Aorta (tissue), 5 donors: ENCODE data around the gene HNRNPR. TPM values are rescaled to one million over a fixed set of nuclear protein-coding genes. Genes with fewer than 3 reads are reported as not detected.

ENCODE experiments used
- ATAC-seq: fragments of 200-7000 bp; cut with Tn5 transposase; one replicate; pipeline ENCODE4 v1.9.1; 2022; ENCODE audit warnings: moderate library complexity; ENCODE audit not compliant: low FRiP score
- DNase-seq, 2 donors: peaks; one replicate each; pipeline ENCODE4 v3.0.0-alpha.2; 2020
- H3K27ac ChIP-seq, 2 donors: one replicate each; pipeline ENCODE4 v1.5.1; 2013; ENCODE audit warnings: low read length in 2 of 2, mild to moderate bottlenecking in 2 of 2, moderate library complexity in 2 of 2, control low read depth in 1 of 2, inconsistent platforms in 1 of 2, low read depth in 1 of 2
- H3K27me3 ChIP-seq, 2 donors: one replicate each; pipeline ENCODE4 v1.6.1; 2013; ENCODE audit warnings: control low read depth in 1 of 2, low read length in 1 of 2, mild to moderate bottlenecking in 1 of 2, moderate library complexity in 1 of 2; ENCODE audit not compliant: insufficient read depth in 2 of 2, control insufficient read depth in 1 of 2
- H3K36me3 ChIP-seq, 2 donors: one replicate each; pipeline ENCODE4 v1.6.1; 2013; ENCODE audit warnings: control low read depth in 1 of 2, low read length in 1 of 2, mild to moderate bottlenecking in 1 of 2; ENCODE audit not compliant: insufficient read depth in 2 of 2, control insufficient read depth in 1 of 2
- H3K4me1 ChIP-seq, 2 donors: one replicate each; pipeline ENCODE4 v1.6.1; 2013; ENCODE audit warnings: low read length in 2 of 2, control low read depth in 1 of 2, mild to moderate bottlenecking in 1 of 2, moderate library complexity in 1 of 2; ENCODE audit not compliant: insufficient read depth in 2 of 2, control insufficient read depth in 1 of 2
- H3K4me3 ChIP-seq, 2 donors: one replicate each; pipeline ENCODE4 v1.5.1; 2013; ENCODE audit warnings: low read length in 2 of 2, control low read depth in 1 of 2, mild to moderate bottlenecking in 1 of 2
- H3K9me3 ChIP-seq: one replicate; pipeline ENCODE4 v1.6.1; 2013; ENCODE audit warnings: mild to moderate bottlenecking, low read length; ENCODE audit not compliant: control insufficient read depth
- WGBS, 2 donors: extraction: QIAGEN DNeasy Blood & Tissue Kit; methylation state at CpG; one replicate each; pipeline ENCODE4 v1.1.7; 2013; 5-methylcytosine and 5-hydroxymethylcytosine counted together
- intact Hi-C, 2 donors: fragments of 100-400 bp; cut with DNase I; formaldehyde crosslinking; loops; one replicate each; pipeline versions ENCODE4 v1.14.2 to v1.15.0; 2022
- polyA plus RNA-seq, 2 donors: library from polyadenylated mRNA; stranded (reverse); fragments of 200-250 nt; gene quantifications; one replicate each; pipeline ENCODE4 v1.2.3, GENCODE V29; 2013
- total RNA-seq, 2 donors: library from RNA; stranded (reverse); fragmentation: NEBNext Ultra II Directional; extraction: Animal tissue kit (Norgen Biotek cat#: 25700); gene quantifications; one replicate each; pipeline ENCODE4 v1.2.1, GENCODE V29; 2021
- donor health status: healthy with polysubstance abuse.
- donor health status: Bipolar disorder and iron deficiency.
- donor health status: DM: no; HTN: no; CAD: no.
- donor health status: DM: no; HTN: no; CAD: no.
- donor health status: DM: yes; HTN: yes; CAD: no.

Gene HNRNPR
- total and polyA plus RNA-seq, 4 donors: 56.6 to 120 (median 90.9) TPM

DNA sequence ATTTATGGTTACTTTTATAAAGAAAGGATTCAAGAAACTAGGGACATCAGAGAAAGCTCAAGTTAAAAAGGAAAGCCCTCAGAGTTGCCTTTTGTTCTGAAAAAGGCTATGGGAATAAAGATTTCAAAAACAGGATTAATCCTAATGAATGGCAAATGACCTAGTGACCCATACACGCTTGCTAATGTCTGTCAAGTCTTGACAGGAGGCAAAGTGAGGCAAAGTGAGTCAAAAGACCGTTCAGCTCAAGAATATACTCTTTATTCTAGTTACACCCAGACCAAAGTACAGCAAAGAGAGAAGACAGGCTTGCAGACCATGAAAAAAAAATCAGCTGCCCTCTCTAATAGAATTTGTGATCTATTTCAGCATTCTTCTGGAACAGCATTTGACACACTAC is 22.1 kb upstream of the HNRNPR start:
- no peak overlapping the region for H3K27ac ChIP-seq

DNA sequence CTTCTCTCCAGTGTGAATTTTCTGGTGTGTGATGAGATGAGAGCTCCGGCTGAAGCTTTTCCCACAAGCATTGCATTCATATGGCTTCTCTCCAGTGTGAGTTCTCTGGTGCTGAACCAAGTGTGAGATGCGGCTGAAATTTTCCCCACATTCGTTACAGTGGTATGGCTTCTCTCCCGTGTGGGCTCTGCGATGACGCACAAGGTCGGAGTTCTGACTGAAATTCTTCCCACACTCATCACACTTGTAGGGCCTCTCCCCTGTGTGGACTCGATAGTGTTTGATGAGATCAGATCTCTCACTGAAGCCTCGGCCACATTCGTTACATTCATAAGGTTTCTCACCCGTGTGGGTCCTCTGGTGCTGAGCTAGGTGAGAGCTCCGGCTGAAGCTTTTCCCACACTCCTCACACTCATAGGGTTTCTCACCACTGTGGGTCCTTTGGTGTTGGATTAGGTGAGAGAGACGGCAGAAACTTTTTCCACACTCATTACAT is 18.2 kb upstream of the HNRNPR start:
- DNase-seq: no peak
- Histone ChIP-seq H3K4me1 (peaks cover 0 to 4% of the 10 kb centered on the region in 2 donors), H3K9me3 (peaks cover 12% of the 10 kb centered on the region), H3K36me3 (peaks cover 14 to 18% of the 10 kb centered on the region in 2 donors), H3K27ac (no peak overlapping the region), H3K4me3 (no peak overlapping the region), H3K27me3 (no peaks in the 10 kb centered on the region)
- intact Hi-C loops: no loop called here
- WGBS, 2 donors: 98% methylated on average over 13 of the region's 13 CpGs
- no peak for ATAC-seq

More for the DNA sequence above, 22.1 kb upstream of the HNRNPR start:
- Histone ChIP-seq H3K9me3 (peaks cover 12% of the 10 kb centered on the region), H3K4me3 (no peak overlapping the region), H3K4me1 (peaks cover 0 to 4% of the 10 kb centered on the region in 2 donors), H3K27me3 (no peaks in the 10 kb centered on the region), H3K36me3 (peaks cover 14% of the 10 kb centered on the region in 2 donors)
- DNase-seq: no peak
- intact Hi-C loops: loop anchor here in 1 of 2 donors (5.0 kb wide), 1 partner anchor 36 kb away; no protein-coding TSS in a partner anchor
- no peak for ATAC-seq
- 55 to 79% methylated on average over 2 of the region's 2 CpGs for WGBS, 2 donors

DNA sequence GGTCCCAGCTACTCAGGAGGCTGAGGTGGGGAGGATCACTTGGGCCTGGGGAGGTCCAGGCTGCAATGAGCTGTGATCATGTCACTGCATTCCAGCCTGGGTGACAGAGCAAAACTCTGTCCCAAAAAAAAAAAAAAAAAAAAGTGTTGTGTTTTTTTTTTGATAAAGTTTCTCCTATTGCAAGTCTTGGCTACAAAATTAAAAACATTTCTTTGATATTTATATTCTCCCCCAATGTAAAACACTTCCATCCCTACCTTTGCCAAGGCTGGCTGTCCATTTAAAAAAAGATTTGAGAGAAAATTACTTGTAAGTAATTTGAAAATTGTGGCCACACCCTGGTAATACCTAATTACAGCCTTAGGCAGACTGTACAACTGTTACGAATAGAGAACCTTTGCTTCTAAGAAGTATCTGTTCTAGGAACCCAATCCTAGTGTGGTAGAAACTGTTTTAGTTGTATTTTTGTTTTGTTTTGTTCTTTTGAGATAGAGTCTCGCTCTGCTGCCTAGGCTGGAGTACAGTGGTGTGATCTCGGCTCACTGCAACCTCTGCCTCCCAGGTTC is 14.3 kb upstream of the HNRNPR start:
- 36 to 66% methylated on average over 3 of the region's 3 CpGs for WGBS, 2 donors

GRCh38 chr1:23357138-23357908 is 13.2 kb upstream of the HNRNPR start:
- intact Hi-C loops: no loop called here
- 30 to 31% methylated on average over 3 of the region's 3 CpGs for WGBS, 2 donors
- no peaks in the 10 kb centered on the region for H3K4me1 ChIP-seq
- no peak overlapping the region for H3K27ac ChIP-seq
- H3K27me3 ChIP-seq: no peaks in the 10 kb centered on the region
- no peak overlapping the region for H3K4me3 ChIP-seq
- peaks cover 7 to 10% of the 10 kb centered on the region in 2 donors for H3K36me3 ChIP-seq
- ATAC-seq (no peak), DNase-seq (no peak)
- H3K9me3 ChIP-seq: peaks cover 6% of the 10 kb centered on the region

More for the DNA sequence above, 14.3 kb upstream of the HNRNPR start:
- Histone ChIP-seq H3K9me3 (peaks cover 12% of the 10 kb centered on the region), H3K27me3 (no peaks in the 10 kb centered on the region), H3K4me1 (no peaks in the 10 kb centered on the region), H3K4me3 (no peak overlapping the region), H3K36me3 (peaks cover 14 to 18% of the 10 kb centered on the region in 2 donors), H3K27ac (no peak overlapping the region)
- intact Hi-C loops: no loop called here
- ATAC-seq: no peak
- no peak for DNase-seq

- WGBS, 2 donors: 78 to 80% methylated on average over 8 of the region's 8 CpGs
- Histone ChIP-seq H3K27me3 (no peaks in the 10 kb centered on the region), H3K4me3 (no peak overlapping the region), H3K9me3 (peaks cover 2% of the 10 kb centered on the region), H3K4me1 (no peaks in the 10 kb centered on the region), H3K27ac (no peak overlapping the region), H3K36me3 (peaks cover 4 to 6% of the 10 kb centered on the region in 2 donors)
- no peak for ATAC-seq
- DNase-seq: no peak
- intact Hi-C loops: no loop called here
Observed at GRCh38 chr1:23356471-23357137, 12.5 kb upstream of the HNRNPR start.

DNA sequence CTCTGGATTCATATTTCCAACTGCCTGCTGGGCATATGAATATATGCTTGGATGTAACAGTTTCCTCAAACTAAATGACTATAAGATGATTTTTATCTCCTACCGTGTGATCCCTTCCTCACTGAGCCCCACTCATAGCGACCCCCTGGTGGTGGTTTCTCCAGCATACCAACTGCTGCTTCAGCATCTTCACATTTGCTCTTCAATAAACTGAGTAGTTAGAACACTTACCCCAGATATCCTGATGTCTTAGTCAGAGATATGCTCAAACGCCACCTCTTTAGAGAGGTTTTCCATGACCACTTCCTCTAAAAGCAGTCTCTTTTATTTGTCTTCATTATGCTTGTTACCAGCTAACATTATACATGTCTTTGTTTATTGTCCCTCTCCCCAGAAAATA is 10.2 kb upstream of the HNRNPR start:
- Histone ChIP-seq H3K27me3 (no peaks in the 10 kb centered on the region), H3K36me3 (no peaks in the 10 kb centered on the region), H3K4me3 (no peak overlapping the region), H3K27ac (no peak overlapping the region), H3K9me3 (no peaks in the 10 kb centered on the region), H3K4me1 (no peaks in the 10 kb centered on the region)
- ATAC-seq (no peak), DNase-seq (no peak)
- intact Hi-C loops: no loop called here
- 67% methylated on average over 3 of the region's 3 CpGs for WGBS, 2 donors

- WGBS, 2 donors: 98 to 100% methylated on average over 1 of the region's 1 CpG
- Histone ChIP-seq H3K27me3 (no peaks in the 10 kb centered on the region), H3K4me3 (no peak overlapping the region), H3K27ac (no peak overlapping the region), H3K4me1 (no peaks in the 10 kb centered on the region), H3K36me3 (no peaks in the 10 kb centered on the region), H3K9me3 (no peaks in the 10 kb centered on the region)
- no peak for ATAC-seq
- no peak for DNase-seq
- intact Hi-C loops: no loop called here
Observed at GRCh38 chr1:23352096-23352695, 8.1 kb upstream of the HNRNPR start.

GRCh38 chr1:23345920-23346319 is 1.8 kb upstream of the HNRNPR start:
- no peaks in the 10 kb centered on the region for H3K9me3 ChIP-seq
- H3K36me3 ChIP-seq: no peaks in the 10 kb centered on the region
- WGBS, 2 donors: 96 to 98% methylated on average over 14 of the region's 14 CpGs
- intact Hi-C loops: loop anchor here in 1 of 2 donors (10.0 kb wide), 2 partner anchors 59 to 189 kb away; partner anchors contain the start of gene E2F2
- no peak for ATAC-seq
- H3K27me3 ChIP-seq: no peaks in the 10 kb centered on the region
- H3K4me1 ChIP-seq: peaks cover 0 to 4% of the 10 kb centered on the region in 2 donors
- H3K4me3 ChIP-seq: no peak overlapping the region
- H3K27ac ChIP-seq: no peak overlapping the region
- no peak for DNase-seq
